MG63 (cell line): ENCODE data around the gene CD4. TPM values are rescaled to one million over a fixed set of nuclear protein-coding genes. Genes with fewer than 3 reads are reported as not detected.
A peak's percentile ranks its signal among the peaks of the same experiment; 100 is the strongest.

ENCODE experiments used
- DNase-seq: peaks from one replicate; pipeline ENCODE4 v3.0.0-alpha.2; 2020
- H3K27me3 ChIP-seq: fragments of 250-450 bp; sonication (Bioruptor Pico); 2 replicates; pipeline ENCODE4 v1.5.1; 2020; ENCODE audit warnings: mild to moderate bottlenecking, moderate library complexity
- H3K36me3 ChIP-seq: fragments of 250-450 bp; sonication (Bioruptor Pico); 2 replicates; pipeline ENCODE4 v1.5.1; 2020; ENCODE audit warnings: mild to moderate bottlenecking, moderate library complexity
- H3K4me3 ChIP-seq: fragments of 250-450 bp; sonication (Bioruptor Pico); 2 replicates; pipeline ENCODE4 v1.5.1; 2020; ENCODE audit warnings: mild to moderate bottlenecking, moderate library complexity
- H3K9me3 ChIP-seq: fragments of 250-450 bp; sonication (Bioruptor Pico); 2 replicates; pipeline ENCODE4 v1.5.1; 2020; ENCODE audit warnings: mild to moderate bottlenecking, moderate library complexity
- total RNA-seq: library from RNA; depleted of rRNA; stranded (reverse); fragments of >200 nt; shearing (Covaris generic); gene quantifications from 2 replicates; pipeline ENCODE4 v1.2.3, GENCODE V29; 2014; ENCODE audit warnings: low replicate concordance

Gene CD4
- total RNA-seq, 1 experiment from 2014 or later: not detected

DNA sequence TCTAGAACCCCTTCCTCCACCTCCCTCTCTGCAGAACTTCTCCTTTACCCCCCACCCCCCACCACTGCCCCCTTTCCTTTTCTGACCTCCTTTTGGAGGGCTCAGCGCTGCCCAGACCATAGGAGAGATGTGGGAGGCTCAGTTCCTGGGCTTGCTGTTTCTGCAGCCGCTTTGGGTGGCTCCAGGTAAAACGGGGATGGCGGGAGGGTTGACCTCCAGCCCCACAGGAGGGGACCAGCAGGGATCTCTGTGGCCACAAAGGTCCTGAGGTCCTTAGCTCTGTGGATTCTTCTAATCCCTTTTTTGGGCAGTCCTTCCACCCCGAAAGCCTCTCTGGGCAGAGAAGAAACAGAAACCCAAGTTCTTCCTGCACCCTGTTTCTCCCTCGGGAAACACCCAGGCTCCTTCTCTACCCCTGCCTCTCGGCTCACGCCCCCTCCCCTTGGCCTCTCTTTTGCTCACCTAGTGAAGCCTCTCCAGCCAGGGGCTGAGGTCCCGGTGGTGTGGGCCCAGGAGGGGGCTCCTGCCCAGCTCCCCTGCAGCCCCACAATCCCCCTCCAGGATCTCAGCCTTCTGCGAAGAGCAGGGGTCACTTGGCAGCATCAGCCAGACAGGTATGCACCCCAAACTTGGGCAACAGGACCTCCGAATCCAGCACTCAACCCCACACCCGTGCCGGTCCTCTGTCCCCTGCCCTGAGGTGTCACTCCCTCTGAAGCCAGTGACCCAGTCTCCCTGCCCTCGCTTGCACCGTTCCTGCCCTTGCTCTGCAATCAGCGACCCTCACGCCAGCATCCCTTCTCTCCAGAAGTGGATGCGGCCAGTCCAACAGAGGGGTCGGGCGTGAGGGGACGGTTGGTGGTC is 16.4 kb upstream of the CD4 start:
- no peaks in the 10 kb centered on the region for H3K27me3 ChIP-seq
- no peak for DNase-seq
- no peak overlapping the region for H3K4me3 ChIP-seq
- H3K9me3 ChIP-seq: no peaks in the 10 kb centered on the region
- peaks cover 33% of the 10 kb centered on the region for H3K36me3 ChIP-seq

DNA sequence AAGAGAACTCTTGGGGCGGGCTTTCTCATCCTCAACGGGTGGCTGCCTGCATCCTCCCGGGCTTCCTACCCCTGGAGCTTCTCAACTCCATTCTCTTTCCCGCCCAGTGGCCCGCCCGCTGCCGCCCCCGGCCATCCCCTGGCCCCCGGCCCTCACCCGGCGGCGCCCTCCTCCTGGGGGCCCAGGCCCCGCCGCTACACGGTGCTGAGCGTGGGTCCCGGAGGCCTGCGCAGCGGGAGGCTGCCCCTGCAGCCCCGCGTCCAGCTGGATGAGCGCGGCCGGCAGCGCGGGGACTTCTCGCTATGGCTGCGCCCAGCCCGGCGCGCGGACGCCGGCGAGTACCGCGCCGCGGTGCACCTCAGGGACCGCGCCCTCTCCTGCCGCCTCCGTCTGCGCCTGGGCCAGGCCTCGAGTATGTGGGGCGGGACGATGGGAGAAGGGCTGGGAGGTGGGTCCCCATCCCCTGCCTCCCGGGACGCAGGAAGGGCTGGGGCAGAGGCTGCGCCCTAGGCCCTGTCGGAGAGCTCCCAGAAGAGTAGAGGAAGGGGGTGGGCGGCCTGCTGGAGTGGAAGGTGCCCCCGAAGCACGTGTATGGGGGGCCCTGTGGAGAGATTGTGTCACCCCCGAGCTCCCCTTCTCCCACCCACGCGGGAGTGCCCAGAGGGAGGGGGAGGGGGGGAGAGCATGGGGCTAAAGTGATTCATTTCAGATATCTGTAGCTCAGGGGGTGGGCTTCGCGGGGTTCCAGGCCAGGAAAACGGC is 15.6 kb upstream of the CD4 start:
- Histone ChIP-seq H3K36me3 (peaks cover 25% of the 10 kb centered on the region), H3K9me3 (no peaks in the 10 kb centered on the region), H3K4me3 (no peak overlapping the region), H3K27me3 (no peaks in the 10 kb centered on the region)
- DNase-seq: no peak

- Histone ChIP-seq H3K36me3 (peaks cover 18% of the 10 kb centered on the region), H3K4me3 (no peak overlapping the region), H3K9me3 (no peaks in the 10 kb centered on the region), H3K27me3 (no peaks in the 10 kb centered on the region)
- no peak for DNase-seq
Observed at GRCh38 chr12:6774499-6775062, 14.7 kb upstream of the CD4 start.

GRCh38 chr12:6775185-6776174 is 13.8 kb upstream of the CD4 start:
- Histone ChIP-seq H3K36me3 (peaks cover 12% of the 10 kb centered on the region), H3K27me3 (no peaks in the 10 kb centered on the region), H3K9me3 (no peaks in the 10 kb centered on the region), H3K4me3 (no peak overlapping the region)
- DNase-seq: no peak

DNA sequence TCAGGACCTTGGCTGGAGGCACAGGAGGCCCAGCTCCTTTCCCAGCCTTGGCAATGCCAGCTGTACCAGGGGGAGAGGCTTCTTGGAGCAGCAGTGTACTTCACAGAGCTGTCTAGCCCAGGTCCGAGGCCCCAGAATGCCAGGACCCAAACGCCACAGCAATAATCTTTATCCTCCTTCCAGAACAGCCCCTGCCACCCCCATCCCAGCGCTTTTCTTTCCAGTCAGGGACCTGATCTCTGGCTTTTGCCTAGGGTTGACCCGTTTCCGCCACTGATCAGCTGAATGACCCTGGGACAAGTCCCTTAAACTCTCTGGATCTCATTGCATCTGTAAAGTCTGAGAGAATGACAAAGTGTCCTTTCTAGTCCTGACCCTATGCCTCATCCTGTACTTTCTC is 11.9 kb upstream of the CD4 start:
- H3K4me3 ChIP-seq: no peak overlapping the region
- DNase-seq: no peak
- no peaks in the 10 kb centered on the region for H3K27me3 ChIP-seq

DNA sequence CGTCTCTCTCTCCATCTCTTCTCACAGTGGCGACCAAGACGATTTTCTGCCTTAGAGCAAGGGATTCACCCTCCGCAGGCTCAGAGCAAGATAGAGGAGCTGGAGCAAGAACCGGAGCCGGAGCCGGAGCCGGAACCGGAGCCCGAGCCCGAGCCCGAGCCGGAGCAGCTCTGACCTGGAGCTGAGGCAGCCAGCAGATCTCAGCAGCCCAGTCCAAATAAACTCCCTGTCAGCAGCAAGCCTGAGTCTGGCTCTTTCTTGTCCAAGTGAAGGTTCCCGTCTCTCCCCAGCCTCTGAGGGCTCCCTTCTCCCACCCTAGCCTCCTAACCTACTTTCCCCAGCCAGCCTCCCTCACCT is 11.1 kb upstream of the CD4 start:
- peak; percentile 20 for DNase-seq
- no peak overlapping the region for H3K4me3 ChIP-seq
- no peaks in the 10 kb centered on the region for H3K27me3 ChIP-seq
- no peaks in the 10 kb centered on the region for H3K36me3 ChIP-seq
- no peaks in the 10 kb centered on the region for H3K9me3 ChIP-seq

More for the DNA sequence above, 11.9 kb upstream of the CD4 start:
- Histone ChIP-seq H3K36me3 (no peaks in the 10 kb centered on the region), H3K9me3 (no peaks in the 10 kb centered on the region)

DNA sequence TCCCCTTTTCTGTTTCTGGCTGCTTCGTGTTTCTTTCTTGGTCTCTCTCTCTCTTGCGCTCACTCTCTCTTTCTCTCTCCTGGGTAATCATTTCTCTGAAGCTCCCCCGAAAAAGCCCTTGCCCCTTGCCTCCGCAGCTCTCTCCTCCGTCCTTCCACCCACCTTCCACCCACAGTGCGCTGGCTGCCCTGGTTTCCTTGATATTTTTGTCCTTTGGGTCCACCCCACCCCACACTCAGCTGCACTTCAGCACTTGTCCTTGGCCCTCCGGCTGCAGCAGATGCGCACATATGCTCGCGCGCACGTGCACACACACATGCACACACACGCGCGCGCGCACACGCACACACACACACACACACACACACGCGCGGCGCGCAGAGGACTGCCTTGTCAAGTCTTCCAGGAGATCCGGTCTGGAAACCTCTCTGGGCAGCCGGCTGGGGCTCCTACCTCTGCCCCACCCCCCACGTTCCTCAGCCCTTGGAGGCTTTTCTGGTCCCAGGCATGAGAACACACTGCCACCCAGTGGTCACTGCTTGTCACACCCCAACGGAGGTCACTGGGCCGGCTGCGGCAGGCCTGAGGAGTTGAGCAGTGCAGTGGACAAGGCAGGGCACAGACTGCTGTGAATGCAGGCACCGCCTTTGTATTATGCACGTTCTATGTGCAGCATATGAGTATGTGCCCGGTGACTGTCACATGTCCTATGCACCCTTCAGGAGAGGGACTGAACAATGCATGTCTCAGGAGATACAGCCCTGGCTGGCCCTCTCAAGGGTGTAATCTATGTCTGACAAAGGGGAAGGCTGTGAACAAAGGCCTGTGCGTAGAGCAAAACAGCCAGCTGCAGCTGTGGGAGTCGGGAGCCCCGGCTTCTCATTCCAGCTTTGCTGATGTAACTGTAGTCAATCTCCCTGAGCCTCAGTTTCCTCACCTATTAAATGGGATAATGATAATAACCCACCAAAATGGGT is 10.5 kb upstream of the CD4 start:
- Histone ChIP-seq H3K27me3 (no peaks in the 10 kb centered on the region), H3K9me3 (no peaks in the 10 kb centered on the region), H3K4me3 (peak overlapping the region; percentile 33), H3K36me3 (no peaks in the 10 kb centered on the region)
- DNase-seq: peak; percentile 90

GRCh38 chr12:6779708-6780432 is 9.5 kb upstream of the CD4 start:
- no peaks in the 10 kb centered on the region for H3K27me3 ChIP-seq
- no peak for DNase-seq

GRCh38 chr12:6780573-6780972 is 8.8 kb upstream of the CD4 start:
- H3K4me3 ChIP-seq: no peak overlapping the region
- no peaks in the 10 kb centered on the region for H3K36me3 ChIP-seq
- H3K9me3 ChIP-seq: no peaks in the 10 kb centered on the region
- no peaks in the 10 kb centered on the region for H3K27me3 ChIP-seq
- no peak for DNase-seq

More at GRCh38 chr12:6779708-6780432, 9.5 kb upstream of the CD4 start:
- H3K4me3 ChIP-seq: no peak overlapping the region
- no peaks in the 10 kb centered on the region for H3K36me3 ChIP-seq
- no peaks in the 10 kb centered on the region for H3K9me3 ChIP-seq

- no peaks in the 10 kb centered on the region for H3K36me3 ChIP-seq
- no peaks in the 10 kb centered on the region for H3K27me3 ChIP-seq
- no peak for DNase-seq
- H3K4me3 ChIP-seq: no peak overlapping the region
- H3K9me3 ChIP-seq: no peaks in the 10 kb centered on the region
Observed at GRCh38 chr12:6782119-6782518, 7.2 kb upstream of the CD4 start.

GRCh38 chr12:6782850-6783566 is 6.3 kb upstream of the CD4 start:
- H3K4me3 ChIP-seq: no peak overlapping the region
- no peaks in the 10 kb centered on the region for H3K9me3 ChIP-seq
- H3K36me3 ChIP-seq: no peaks in the 10 kb centered on the region
- H3K27me3 ChIP-seq: no peaks in the 10 kb centered on the region
- DNase-seq: no peak

DNA sequence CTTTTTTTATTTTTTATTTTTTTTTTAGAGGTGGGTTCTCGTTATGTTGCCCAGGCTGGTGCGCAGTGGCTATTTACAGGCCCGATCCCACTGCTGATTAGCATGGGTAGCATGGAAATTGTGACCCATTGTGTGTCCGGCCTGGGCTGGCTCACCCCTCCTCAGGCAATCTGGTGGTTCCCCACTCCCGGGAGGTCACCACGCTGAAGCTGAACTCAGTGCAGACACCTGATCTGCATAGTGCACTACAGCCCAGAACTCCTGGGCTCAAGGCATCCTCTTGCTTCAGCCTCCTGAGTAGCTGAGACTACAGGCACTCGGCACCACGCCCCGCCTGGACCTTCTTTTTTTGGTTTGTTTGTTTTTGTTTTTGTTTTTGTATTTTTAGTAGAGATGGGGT is 5.5 kb upstream of the CD4 start:
- H3K27me3 ChIP-seq: no peaks in the 10 kb centered on the region
- H3K36me3 ChIP-seq: no peaks in the 10 kb centered on the region
- H3K4me3 ChIP-seq: no peak overlapping the region
- no peaks in the 10 kb centered on the region for H3K9me3 ChIP-seq
- no peak for DNase-seq

- H3K4me3 ChIP-seq: no peak overlapping the region
- no peak for DNase-seq
- H3K9me3 ChIP-seq: no peaks in the 10 kb centered on the region
- no peaks in the 10 kb centered on the region for H3K36me3 ChIP-seq
- no peaks in the 10 kb centered on the region for H3K27me3 ChIP-seq
Observed at GRCh38 chr12:6784296-6784695, 5.0 kb upstream of the CD4 start.

GRCh38 chr12:6784761-6785160 is 4.6 kb upstream of the CD4 start:
- Histone ChIP-seq H3K36me3 (no peaks in the 10 kb centered on the region), H3K4me3 (no peak overlapping the region)

More at GRCh38 chr12:6784761-6785160, 4.6 kb upstream of the CD4 start:
- Histone ChIP-seq H3K9me3 (no peaks in the 10 kb centered on the region), H3K27me3 (no peaks in the 10 kb centered on the region)
- no peak for DNase-seq
